HUES6 (cell line): ENCODE data around the gene SLC52A3.
"Not testable (repeated sequence)": the region's sequence is repeated elsewhere in the genome, so short reads cannot be mapped to it uniquely, and the experiment has no call there.

Experiments used
- H3K27ac ChIP-seq: 2 replicates; pipeline ENCODE4 v1.7.0; 2013; ENCODE audit warnings: low read depth, mild to moderate bottlenecking, low read length, inconsistent platforms
- H3K27me3 ChIP-seq: 2 replicates; pipeline ENCODE4 v1.6.1; 2013; ENCODE audit warnings: low read length; ENCODE audit not compliant: control insufficient read depth, insufficient read depth
- H3K36me3 ChIP-seq: 2 replicates; pipeline ENCODE4 v1.6.1; 2013; ENCODE audit warnings: low read length; ENCODE audit not compliant: control insufficient read depth, insufficient read depth
- H3K4me1 ChIP-seq: 2 replicates; pipeline ENCODE4 v1.6.1; 2013; ENCODE audit warnings: low read length; ENCODE audit not compliant: control insufficient read depth, insufficient read depth
- H3K4me3 ChIP-seq: 2 replicates; pipeline ENCODE4 v1.5.1; 2013; ENCODE audit warnings: low read depth, low read length
- H3K9ac ChIP-seq: one replicate; pipeline ENCODE4 v1.6.1; 2013; ENCODE audit warnings: mild to moderate bottlenecking, low read length
- H3K9me3 ChIP-seq: 2 replicates; pipeline ENCODE4 v1.6.1; 2013; ENCODE audit warnings: low read depth, low read length; ENCODE audit not compliant: control insufficient read depth, insufficient read depth

SLC52A3 gene

GRCh38 chr20:730005-730404 is 38.3 kb downstream of the SLC52A3 start:
- Histone ChIP-seq H3K27me3 (peaks cover 30% of the 10 kb centered on the region), H3K4me3 (no peak overlapping the region)

DNA sequence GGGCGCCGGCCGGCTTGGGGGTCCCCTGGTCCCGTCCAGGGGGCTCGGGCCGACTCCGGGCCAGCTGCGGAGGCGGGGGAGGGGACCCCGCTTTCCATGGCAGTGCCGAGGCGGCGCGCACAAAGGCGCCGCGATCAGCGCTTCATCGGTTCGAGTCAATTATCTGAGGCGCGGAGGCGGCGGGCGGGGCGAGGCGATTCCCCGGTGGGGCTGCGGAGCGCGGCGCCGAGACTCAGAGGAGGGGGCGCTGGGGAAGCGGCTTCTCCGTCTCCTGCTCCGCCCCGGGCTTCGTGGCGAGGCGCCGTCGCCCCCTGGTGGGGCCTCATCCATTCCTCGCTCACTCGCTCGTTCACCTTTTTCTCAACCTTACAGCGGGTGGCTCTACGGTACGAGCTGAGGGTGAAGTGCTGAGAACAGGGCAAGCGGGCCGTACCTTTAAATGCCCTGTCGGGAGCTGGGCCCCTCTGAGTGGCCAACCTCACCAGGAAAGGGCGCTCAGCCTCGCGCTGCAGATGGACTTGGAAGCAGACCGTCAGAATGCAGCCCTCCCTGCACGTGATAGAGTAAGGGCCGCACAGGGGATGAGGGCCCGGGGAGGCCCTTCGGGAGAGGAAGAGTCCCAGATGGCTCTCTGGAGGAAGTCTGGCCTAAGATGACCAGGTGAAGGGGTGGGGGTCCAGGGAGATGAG is 39.9 kb downstream of the SLC52A3 start:
- Histone ChIP-seq H3K27ac (no peak overlapping the region), H3K9ac (no peak overlapping the region), H3K4me1 (peaks cover 6% of the 10 kb centered on the region; the same call in 1 of the 2 replicates), H3K9me3 (no peaks in the 10 kb centered on the region), H3K36me3 (no peaks in the 10 kb centered on the region), H3K4me3 (peak overlapping the region; percentile 58), H3K27me3 (peaks cover 32% of the 10 kb centered on the region)

More at GRCh38 chr20:730005-730404, 38.3 kb downstream of the SLC52A3 start:
- Histone ChIP-seq H3K27ac (no peak overlapping the region), H3K36me3 (no peaks in the 10 kb centered on the region), H3K9ac (no peak overlapping the region), H3K4me1 (peaks cover 6% of the 10 kb centered on the region; the same call in 1 of the 2 replicates), H3K9me3 (no peaks in the 10 kb centered on the region)

GRCh38 chr20:726160-726559 is 42.1 kb downstream of the SLC52A3 start:
- Histone ChIP-seq H3K27me3 (peaks cover 32% of the 10 kb centered on the region), H3K36me3 (no peaks in the 10 kb centered on the region), H3K4me3 (no peak overlapping the region), H3K27ac (no peak overlapping the region), H3K9me3 (no peaks in the 10 kb centered on the region), H3K9ac (no peak overlapping the region), H3K4me1 (0 out of 2 replicates have a peak, but pooled peaks cover 6% of the 10 kb centered on the region)

- Histone ChIP-seq H3K4me1 (peaks cover 10% of the 10 kb centered on the region; the same call in 1 of the 2 replicates), H3K27ac (no peak overlapping the region), H3K9ac (no peak overlapping the region), H3K36me3 (no peaks in the 10 kb centered on the region), H3K4me3 (no peak overlapping the region), H3K27me3 (peaks cover 32% of the 10 kb centered on the region), H3K9me3 (no peaks in the 10 kb centered on the region)
Observed at GRCh38 chr20:725491-725890, 42.8 kb downstream of the SLC52A3 start.

DNA sequence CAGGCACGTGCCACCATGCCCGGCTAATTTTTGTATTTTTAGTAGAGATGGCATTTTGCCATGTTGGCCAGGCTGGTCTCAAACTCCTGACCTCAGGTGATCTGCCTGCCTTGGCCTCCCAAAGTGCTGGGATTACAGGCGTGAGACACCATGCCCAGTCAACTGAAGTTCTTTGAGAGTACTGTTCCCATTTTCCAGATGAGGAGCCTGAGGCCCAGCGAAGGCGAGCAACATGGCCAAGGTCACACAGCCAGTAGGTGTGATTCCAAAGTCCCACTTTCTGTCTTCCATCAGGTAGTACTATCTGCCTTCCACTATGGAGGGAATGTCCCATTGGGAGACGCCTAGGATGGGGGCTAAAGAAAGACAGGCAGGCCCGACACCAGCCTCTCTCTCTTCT is 43.5 kb downstream of the SLC52A3 start:
- not testable (repeated sequence) for H3K9ac ChIP-seq, H3K27ac ChIP-seq, H3K4me3 ChIP-seq, H3K36me3 ChIP-seq, H3K9me3 ChIP-seq
- H3K27me3 ChIP-seq, result peaks cover 32% of the 10 kb centered on the region
- H3K4me1 ChIP-seq, result peaks cover 17% of the 10 kb centered on the region

DNA sequence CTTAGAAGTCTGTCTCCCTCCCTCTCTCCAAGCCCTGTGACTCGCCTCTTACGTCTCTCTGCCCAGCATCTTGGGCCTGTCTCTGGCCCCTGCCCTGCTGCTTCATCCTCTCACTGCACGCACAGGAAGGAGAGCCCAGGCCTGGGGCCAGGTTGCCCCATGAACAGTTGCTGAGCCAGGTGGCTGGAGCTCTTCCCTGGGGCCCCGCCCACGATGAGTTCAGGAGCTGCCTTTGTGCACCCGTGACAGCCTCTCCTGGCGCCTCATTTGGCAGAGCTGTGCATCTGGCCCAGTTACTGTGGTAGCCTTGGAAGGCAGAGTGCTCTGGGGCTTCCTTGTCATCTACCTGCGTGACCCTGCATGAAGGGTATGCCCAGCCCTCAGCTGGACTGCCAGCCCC is 44.5 kb downstream of the SLC52A3 start:
- peaks cover 25% of the 10 kb centered on the region for H3K27me3 ChIP-seq
- H3K4me1 ChIP-seq, result peaks cover 16% of the 10 kb centered on the region
- no peaks in the 10 kb centered on the region for H3K36me3 ChIP-seq
- no peak overlapping the region for H3K4me3 ChIP-seq
- no peaks in the 10 kb centered on the region for H3K9me3 ChIP-seq
- no peak overlapping the region for H3K27ac ChIP-seq
- H3K9ac ChIP-seq, result no peak overlapping the region

DNA sequence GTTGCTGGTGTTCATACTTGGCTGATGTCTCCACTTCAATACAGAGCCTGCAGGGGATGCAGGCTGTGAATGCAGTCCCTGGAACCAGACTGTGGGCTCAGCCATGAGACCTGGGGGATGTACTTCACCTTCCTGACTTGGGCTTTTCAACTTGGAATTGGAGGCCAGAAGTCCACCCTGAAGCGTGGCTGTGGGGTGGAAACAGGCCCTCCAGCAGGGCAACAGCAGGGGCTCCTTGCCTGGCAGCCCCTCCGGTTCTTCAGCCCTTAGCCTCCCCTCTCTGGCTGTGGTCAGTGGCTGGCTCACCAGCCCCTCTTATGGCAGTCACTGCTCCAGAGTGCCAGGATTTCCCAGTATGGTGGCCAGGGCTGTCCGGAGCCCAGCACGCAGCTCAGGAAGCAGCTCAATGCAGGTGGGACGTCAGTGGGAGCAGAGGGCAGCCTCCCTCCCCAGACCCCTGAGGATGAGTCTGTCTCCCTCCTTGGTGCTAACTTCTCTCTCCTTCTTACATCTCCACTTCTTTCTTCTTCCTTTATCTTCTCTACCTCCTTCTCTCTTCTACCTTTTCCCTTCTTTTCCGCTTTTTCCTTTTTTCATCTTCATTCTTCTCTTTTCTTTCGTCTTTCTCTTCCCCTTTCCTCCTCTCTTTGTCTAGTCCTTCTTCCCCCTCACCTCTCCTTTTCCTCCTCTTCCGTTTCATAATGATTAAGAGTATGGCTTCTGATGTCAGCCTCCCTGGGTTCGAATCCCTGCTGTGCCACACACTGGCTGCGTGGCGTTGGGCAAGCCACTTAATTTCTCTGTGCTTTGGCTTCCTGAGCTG is 45.3 kb downstream of the SLC52A3 start:
- Histone ChIP-seq H3K4me1 (peaks cover 13% of the 10 kb centered on the region), H3K27me3 (peaks cover 23% of the 10 kb centered on the region)

DNA sequence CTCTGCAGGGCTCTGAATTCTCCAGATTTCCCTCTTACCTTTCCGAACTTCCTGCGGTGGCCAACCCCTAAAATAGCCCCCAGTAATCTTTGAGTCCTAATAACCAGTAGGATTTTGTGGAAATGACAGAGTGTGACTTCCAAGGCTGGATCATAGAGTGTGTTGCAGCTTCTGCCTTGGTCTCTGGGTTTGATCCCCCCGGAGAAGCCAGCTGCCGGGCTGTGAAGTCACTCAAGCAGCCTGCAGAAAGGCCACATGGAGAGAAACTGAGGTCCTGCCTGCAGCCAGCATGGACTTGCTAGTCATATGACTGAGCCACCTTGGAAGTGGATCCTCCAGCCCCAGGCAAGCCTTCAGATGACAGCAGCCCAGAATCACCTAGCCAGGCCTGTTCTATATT is 46.4 kb downstream of the SLC52A3 start:
- Histone ChIP-seq H3K27me3 (peaks cover 23% of the 10 kb centered on the region), H3K9me3 (no peaks in the 10 kb centered on the region), H3K27ac (no peak overlapping the region), H3K4me1 (peaks cover 13% of the 10 kb centered on the region), H3K4me3 (no peak overlapping the region), H3K9ac (no peak overlapping the region), H3K36me3 (no peaks in the 10 kb centered on the region)

More for the DNA sequence above, 45.3 kb downstream of the SLC52A3 start:
- no peaks in the 10 kb centered on the region for H3K9me3 ChIP-seq
- no peak overlapping the region for H3K4me3 ChIP-seq
- no peak overlapping the region for H3K27ac ChIP-seq
- no peaks in the 10 kb centered on the region for H3K36me3 ChIP-seq
- no peak overlapping the region for H3K9ac ChIP-seq

GRCh38 chr20:719816-720215 is 48.5 kb downstream of the SLC52A3 start:
- H3K9ac ChIP-seq, result no peak overlapping the region
- peaks cover 14% of the 10 kb centered on the region; the same call in 1 of the 2 replicates for H3K27me3 ChIP-seq
- H3K9me3 ChIP-seq, result no peaks in the 10 kb centered on the region
- no peak overlapping the region for H3K27ac ChIP-seq
- H3K4me3 ChIP-seq, result no peak overlapping the region
- no peaks in the 10 kb centered on the region for H3K36me3 ChIP-seq
- peaks cover 13% of the 10 kb centered on the region for H3K4me1 ChIP-seq

GRCh38 chr20:719068-719467 is 49.2 kb downstream of the SLC52A3 start:
- Histone ChIP-seq H3K27ac (no peak overlapping the region), H3K9me3 (no peaks in the 10 kb centered on the region), H3K4me3 (no peak overlapping the region), H3K36me3 (no peaks in the 10 kb centered on the region), H3K27me3 (peaks cover 14% of the 10 kb centered on the region; the same call in 1 of the 2 replicates), H3K9ac (no peak overlapping the region), H3K4me1 (peaks cover 13% of the 10 kb centered on the region)

DNA sequence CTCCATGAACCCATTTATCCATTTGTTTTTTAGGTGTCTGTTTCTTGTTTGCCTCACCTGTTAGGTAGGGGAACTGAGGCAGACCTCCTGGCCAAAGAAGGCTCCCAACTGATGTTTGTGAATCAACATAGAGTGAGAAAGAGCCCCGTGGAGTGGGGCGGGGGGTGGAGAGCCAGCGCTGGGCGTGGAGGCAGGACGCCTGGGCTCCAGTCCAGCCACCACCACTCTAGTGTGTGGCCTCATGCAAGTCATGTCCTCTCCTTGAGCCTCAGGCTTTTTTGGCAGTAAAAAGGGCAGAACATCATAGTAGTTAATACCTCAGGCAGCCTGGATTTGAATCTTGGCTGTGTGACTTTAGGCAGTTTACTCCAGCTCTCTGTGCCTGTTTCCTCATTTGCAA is 50.5 kb downstream of the SLC52A3 start:
- Histone ChIP-seq H3K9ac (no peak overlapping the region), H3K27me3 (peaks cover 14% of the 10 kb centered on the region; the same call in 1 of the 2 replicates), H3K27ac (no peak overlapping the region), H3K36me3 (no peaks in the 10 kb centered on the region), H3K4me1 (peaks cover 13% of the 10 kb centered on the region), H3K9me3 (peaks cover 2% of the 10 kb centered on the region; the same call in 1 of the 2 replicates), H3K4me3 (no peak overlapping the region)
